Keratinocyte (primary cell): Measurements from ENCODE around the gene NECTIN1. TPM values are rescaled to one million over a fixed set of nuclear protein-coding genes. Genes with fewer than 3 reads are reported as not detected.

Experiments used
- DNase-seq: peaks from one replicate; pipeline ENCODE4 v3.0.0-alpha.2; 2011; ENCODE audit warnings: low read depth, missing footprints, low spot score
- FAIRE-seq: peaks from 2 replicates; lab custom pipeline; 2011; peaks lifted over from hg19 to GRCh38; lab: Jason Lieb, UNC
- H2AFZ ChIP-seq: 2 replicates; pipeline ENCODE4 v1.6.0; 2012; ENCODE audit warnings: low read length, control low read depth, inconsistent platforms; ENCODE audit not compliant: control insufficient read depth
- H3K27ac ChIP-seq: 2 replicates; pipeline ENCODE4 v1.5.1; 2011; ENCODE audit warnings: low read length; ENCODE audit not compliant: control insufficient read depth, insufficient read depth
- H3K27me3 ChIP-seq: 3 replicates; pipeline ENCODE4 v1.6.0; 2011; ENCODE audit warnings: low read length; ENCODE audit not compliant: control insufficient read depth, insufficient read depth; ENCODE audit errors: extremely low read depth
- H3K36me3 ChIP-seq, 2 experiments: 2 replicates in 1 of 2; 3 replicates in 1 of 2; pipeline ENCODE4 v1.5.1; 2011; ENCODE audit warnings: low read length in 2 of 2, mild to moderate bottlenecking in 1 of 2; ENCODE audit not compliant: control insufficient read depth in 2 of 2, insufficient read depth in 2 of 2; ENCODE audit errors: extremely low read depth in 1 of 2
- H3K4me1 ChIP-seq: 3 replicates; pipeline ENCODE4 v1.5.1; 2011; ENCODE audit warnings: low read length; ENCODE audit not compliant: control insufficient read depth, insufficient read depth; ENCODE audit errors: extremely low read depth
- H3K4me2 ChIP-seq: 3 replicates; pipeline ENCODE4 v1.6.0; 2011; ENCODE audit warnings: low read depth, low read length; ENCODE audit not compliant: control insufficient read depth, insufficient read depth; ENCODE audit errors: extremely low read depth
- H3K4me3 ChIP-seq, 3 experiments: fragments of 200-600 bp in 1 of 3; sonication (generic) in 1 of 3; 2 replicates in 2 of 3; 3 replicates in 1 of 3; pipeline ENCODE4 v1.5.1; 2011 to 2016; ENCODE audit warnings: low read length in 3 of 3, mild to moderate bottlenecking in 3 of 3, control low read depth in 2 of 3, inconsistent platforms in 1 of 3, low read depth in 1 of 3, mixed read lengths in 1 of 3, mixed run types in 1 of 3, moderate library complexity in 1 of 3; ENCODE audit not compliant: control insufficient read depth in 2 of 3, insufficient read depth in 2 of 3; ENCODE audit errors: extremely low read depth in 1 of 3
- H3K79me2 ChIP-seq: 2 replicates; pipeline ENCODE4 v1.6.0; 2012; ENCODE audit warnings: low read length; ENCODE audit not compliant: control insufficient read depth, insufficient read depth
- H3K9ac ChIP-seq: 3 replicates; pipeline ENCODE4 v1.6.0; 2011; ENCODE audit warnings: low read length; ENCODE audit not compliant: control insufficient read depth, insufficient read depth; ENCODE audit errors: extremely low read depth
- H3K9me1 ChIP-seq: 3 replicates; pipeline ENCODE4 v1.6.0; 2011; ENCODE audit warnings: low read length; ENCODE audit not compliant: control insufficient read depth, insufficient read depth; ENCODE audit errors: extremely low read depth
- H3K9me3 ChIP-seq: 2 replicates; pipeline ENCODE4 v1.5.1; 2012; ENCODE audit warnings: low read depth, low read length; ENCODE audit not compliant: control insufficient read depth
- H4K20me1 ChIP-seq: 3 replicates; pipeline ENCODE4 v1.6.0; 2011; ENCODE audit warnings: low read length; ENCODE audit not compliant: control insufficient read depth, insufficient read depth; ENCODE audit errors: extremely low read depth
- CTCF ChIP-seq, 3 experiments: IDR thresholded peaks in 1 of 3; conservative IDR thresholded peaks in 1 of 3; optimal IDR thresholded peaks in 1 of 3; 2 replicates in 2 of 3; 3 replicates in 1 of 3; pipeline versions ENCODE3 to v1.5.1; 2011; ENCODE audit warnings: low read length in 3 of 3, mild to moderate bottlenecking in 3 of 3, moderate library complexity in 2 of 3, control low read depth in 1 of 3, inconsistent platforms in 1 of 3; ENCODE audit not compliant: insufficient read depth in 2 of 3; ENCODE audit errors: extremely low read depth in 1 of 3
- EZH2 ChIP-seq: IDR thresholded peaks from one replicate; pipeline ENCODE4 v1.6.1; 2012; ENCODE audit warnings: inconsistent platforms, mild to moderate bottlenecking, low read length, moderate library complexity
- dilution Hi-C: fragments of 300-500 bp; cut with MboI; formaldehyde crosslinking; loops from one replicate; pipeline ENCODE4 v1.7.0; 2020; ENCODE audit warnings: low sequenced_read_pairs; ENCODE audit not compliant: extremely low pct_ligation_motif_present
- polyA plus RNA-seq, 5 experiments: library from polyadenylated mRNA; depleted of rRNA in 3 of 5; stranded (reverse) in 3 of 5; stranded (forward) in 1 of 5; unstranded in 1 of 5; fragments of >200 nt; gene quantifications; 1 replicate in 1 of 5; 2 replicates in 3 of 5; 3 replicates in 1 of 5; pipeline versions ENCODE4 v1.2.1 to v1.2.3, GENCODE V29; 2011 to 2012; ENCODE audit warnings: missing spikeins in 2 of 5, low read depth in 1 of 5, low replicate concordance in 1 of 5

The NECTIN1 gene
- polyA plus RNA-seq, 1 donor (not counting 4 experiments of a cell fraction or from before 2014, with no cell fraction given): 37.5 TPM

DNA sequence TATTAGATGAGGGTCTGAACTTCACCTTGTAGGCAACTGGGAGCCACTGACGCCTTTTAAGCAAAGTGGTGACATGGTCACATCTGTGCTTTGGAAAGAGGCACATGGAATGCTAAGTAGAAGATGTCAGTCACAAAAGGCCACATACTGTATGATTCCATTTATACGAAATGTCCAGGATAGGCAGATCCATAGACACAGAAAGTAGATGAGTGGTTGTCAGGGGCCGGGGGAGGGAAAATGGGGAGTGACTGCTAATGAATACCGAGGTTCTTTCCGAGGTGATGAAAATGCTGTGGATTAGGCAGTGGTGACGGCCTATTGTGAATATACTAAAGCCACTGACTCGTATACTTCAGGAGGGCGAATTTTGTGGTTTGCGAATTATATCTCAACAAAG, 20.6 kb downstream of the NECTIN1 start:
- no peak for FAIRE-seq
- H3K4me2 ChIP-seq: no peak overlapping the region
- H3K4me1 ChIP-seq: peaks cover 9% of the 10 kb centered on the region
- H3K79me2 ChIP-seq: peaks cover 88% of the 10 kb centered on the region
- H3K36me3 ChIP-seq: peaks cover 11 to 29% of the 10 kb centered on the region in 2 experiments
- no peaks in the 10 kb centered on the region for H3K9me3 ChIP-seq
- DNase-seq: no peak
- H4K20me1 ChIP-seq: peaks cover 20% of the 10 kb centered on the region
- H3K27me3 ChIP-seq: no peaks in the 10 kb centered on the region
- H3K4me3 ChIP-seq: no peak overlapping the region
- dilution Hi-C loops: no loop called here
- no peak overlapping the region for H3K27ac ChIP-seq
- H3K9ac ChIP-seq: no peak overlapping the region
- peaks cover 5% of the 10 kb centered on the region for H3K9me1 ChIP-seq
- TF ChIP-seq EZH2: no peak
- no peak for TF ChIP-seq CTCF (optimal IDR thresholded peaks at IDR 0.05 in 1 of 3, IDR thresholded peaks at IDR 0.05 in 1 of 3, conservative IDR thresholded peaks at IDR 0.05 in 1 of 3; ENCODE audit: extremely low read depth in 1 of 3, insufficient read depth in 2 of 3, low read length in 3 of 3)
- H2AFZ ChIP-seq: no peak overlapping the region

DNA sequence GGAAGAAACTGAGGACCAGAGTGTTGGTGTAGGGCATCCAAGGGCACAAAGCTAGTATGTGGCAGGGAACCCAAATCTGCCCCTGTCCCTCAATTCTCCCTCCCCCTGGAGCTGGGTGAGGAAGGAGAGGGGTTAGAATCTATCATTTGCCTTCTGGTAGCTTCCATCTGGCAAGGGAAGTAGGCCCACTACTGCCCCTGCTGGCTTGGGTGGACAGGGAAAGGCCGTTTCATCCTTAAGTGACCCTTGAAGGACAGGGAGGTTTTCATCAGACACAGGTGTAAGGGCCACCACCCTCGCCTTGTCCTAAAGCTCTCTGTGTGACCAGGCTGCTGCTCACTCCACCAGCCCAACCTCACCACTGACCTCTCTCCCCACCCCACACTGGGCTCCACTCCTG, 22.1 kb downstream of the NECTIN1 start:
- DNase-seq (no peak), FAIRE-seq (no peak)
- no peak for TF ChIP-seq EZH2
- TF ChIP-seq CTCF (optimal IDR thresholded peaks at IDR 0.05 in 1 of 3, IDR thresholded peaks at IDR 0.05 in 1 of 3, conservative IDR thresholded peaks at IDR 0.05 in 1 of 3; ENCODE audit: extremely low read depth in 1 of 3, insufficient read depth in 2 of 3, low read length in 3 of 3): peak; percentile 38 to 47 (median 42)
- Histone ChIP-seq H3K27me3 (no peaks in the 10 kb centered on the region), H3K9me3 (no peaks in the 10 kb centered on the region), H4K20me1 (peaks cover 15% of the 10 kb centered on the region), H3K79me2 (peaks cover 87% of the 10 kb centered on the region), H2AFZ (no peak overlapping the region), H3K4me1 (peaks cover 11% of the 10 kb centered on the region), H3K4me2 (no peak overlapping the region), H3K9me1 (no peaks in the 10 kb centered on the region), H3K27ac (no peak overlapping the region), H3K9ac (no peak overlapping the region), H3K4me3 (no peak overlapping the region), H3K36me3 (peaks cover 9 to 21% of the 10 kb centered on the region in 2 experiments)
- dilution Hi-C loops: no loop called here
